Lung (tissue), 12 donors: Measurements from ENCODE around the gene PDZD8. TPM values are rescaled to one million over a fixed set of nuclear protein-coding genes. Genes with fewer than 3 reads are reported as not detected.

Experiments
- ATAC-seq: fragments of 200-7000 bp; cut with Tn5 transposase; one replicate; pipeline ENCODE4 v1.9.1; 2020; ENCODE audit warnings: moderate number of reproducible peaks; ENCODE audit not compliant: insufficient read depth, low FRiP score
- DNase-seq, 3 donors: peaks; one replicate each; pipeline ENCODE4 v3.0.0-alpha.2; 2013 to 2017
- H3K27ac ChIP-seq, 2 donors: one replicate each; pipeline ENCODE4 v1.5.1; 2013; ENCODE audit warnings: mild to moderate bottlenecking in 2 of 2, moderate library complexity in 2 of 2, control low read depth in 1 of 2, inconsistent platforms in 1 of 2, low read depth in 1 of 2, low read length in 1 of 2
- H3K27me3 ChIP-seq, 3 donors: one replicate each; pipeline ENCODE4 v1.5.1; 2013; ENCODE audit warnings: low read length in 2 of 3; ENCODE audit not compliant: control insufficient read depth in 3 of 3, insufficient read depth in 3 of 3
- H3K36me3 ChIP-seq, 4 donors: one replicate each; pipeline ENCODE4 v1.5.1; 2013; ENCODE audit warnings: low read length in 4 of 4, mild to moderate bottlenecking in 1 of 4, moderate library complexity in 1 of 4; ENCODE audit not compliant: control insufficient read depth in 4 of 4, insufficient read depth in 4 of 4
- H3K4me1 ChIP-seq, 5 donors: one replicate each; pipeline ENCODE4 v1.5.1; 2013; ENCODE audit warnings: low read length in 5 of 5, mild to moderate bottlenecking in 2 of 5, moderate library complexity in 1 of 5; ENCODE audit not compliant: control insufficient read depth in 5 of 5, insufficient read depth in 5 of 5
- H3K4me3 ChIP-seq: one replicate; pipeline ENCODE4 v1.5.1; 2013; ENCODE audit warnings: mild to moderate bottlenecking, control low read depth, moderate library complexity
- H3K9ac ChIP-seq, 2 donors: one replicate each; pipeline ENCODE4 v1.5.1; 2013; ENCODE audit warnings: low read length in 2 of 2, control low read depth in 1 of 2; ENCODE audit not compliant: insufficient read depth in 1 of 2
- H3K9me3 ChIP-seq, 4 donors: one replicate each; pipeline ENCODE4 v1.5.1; 2013; ENCODE audit warnings: low read length in 3 of 4, mild to moderate bottlenecking in 1 of 4, moderate library complexity in 1 of 4; ENCODE audit not compliant: control insufficient read depth in 4 of 4, insufficient read depth in 3 of 4
- CTCF ChIP-seq: IDR thresholded peaks from 2 replicates; pipeline ENCODE4 v1.5.1; 2012; ENCODE audit warnings: mild to moderate bottlenecking; ENCODE audit errors: control extremely low read depth, extremely low read depth
- WGBS, 2 donors: extraction: QIAGEN DNeasy Blood & Tissue Kit; methylation state at CpG; one replicate each; pipeline ENCODE4 v1.1.7; 2013; 5-methylcytosine and 5-hydroxymethylcytosine counted together
- polyA plus RNA-seq, 2 donors: library from polyadenylated mRNA; stranded (reverse); fragments of 200-250 nt; gene quantifications; one replicate each; pipeline ENCODE4 v1.2.1, GENCODE V29; 2013
- total RNA-seq, 2 donors: library from RNA; depleted of rRNA in 1 of 2; stranded (reverse); fragments of >200 nt in 1 of 2; gene quantifications; one replicate each; pipeline ENCODE4 v1.2.1, GENCODE V29; 2014 to 2021
- donor health status: control.
- donor health status: control.
- donor health status: Bipolar disorder and iron deficiency.
- donor health status: healthy.
- donor health status: DM: yes; HTN: yes; CAD: no.

The PDZD8 gene
- total and polyA plus RNA-seq, 4 donors: 3.7 to 32.0 (median 19.3) TPM

GRCh38 chr10:117348236-117348635 lies 27.0 kb downstream of the PDZD8 start:
- DNase-seq (no peak), ATAC-seq (no peak)
- Histone ChIP-seq H3K27ac (no peak overlapping the region), H3K9ac (no peak overlapping the region), H3K9me3 (no peaks in the 10 kb centered on the region), H3K4me3 (no peak overlapping the region), H3K4me1 (peaks cover 0 to 7% (median 0%) of the 10 kb centered on the region in 5 donors), H3K36me3 (no peaks in the 10 kb centered on the region), H3K27me3 (no peaks in the 10 kb centered on the region)
- 79 to 83% methylated on average over 5 of the region's 5 CpGs for WGBS, 2 donors
- no peak for TF ChIP-seq CTCF

GRCh38 chr10:117346574-117346973 lies 28.7 kb downstream of the PDZD8 start:
- no peak for ATAC-seq
- 93 to 99% methylated on average over 3 of the region's 3 CpGs for WGBS, 2 donors
- no peak for TF ChIP-seq CTCF

GRCh38 chr10:117345143-117345542 lies 30.1 kb downstream of the PDZD8 start:
- DNase-seq (peak in 1 of 3 donors; percentile 31), ATAC-seq (no peak)
- H3K36me3 ChIP-seq: peaks cover 0 to 2% (median 0%) of the 10 kb centered on the region in 4 donors
- no peak overlapping the region for H3K4me3 ChIP-seq
- TF ChIP-seq CTCF: no peak
- peaks cover 0 to 8% (median 0%) of the 10 kb centered on the region in 5 donors for H3K4me1 ChIP-seq
- H3K9ac ChIP-seq: no peak overlapping the region
- H3K27ac ChIP-seq: no peak overlapping the region
- no peaks in the 10 kb centered on the region for H3K27me3 ChIP-seq
- no peaks in the 10 kb centered on the region for H3K9me3 ChIP-seq

More at GRCh38 chr10:117346574-117346973, 28.7 kb downstream of the PDZD8 start:
- DNase-seq: no peak
- no peak overlapping the region for H3K4me3 ChIP-seq
- H3K27ac ChIP-seq: no peak overlapping the region
- no peaks in the 10 kb centered on the region for H3K36me3 ChIP-seq
- H3K27me3 ChIP-seq: no peaks in the 10 kb centered on the region
- no peaks in the 10 kb centered on the region for H3K9me3 ChIP-seq
- no peak overlapping the region for H3K9ac ChIP-seq
- H3K4me1 ChIP-seq: peaks cover 0 to 8% (median 0%) of the 10 kb centered on the region in 5 donors

- TF ChIP-seq CTCF: no peak
- no peak overlapping the region for H3K9ac ChIP-seq
- no peaks in the 10 kb centered on the region for H3K9me3 ChIP-seq
- H3K27ac ChIP-seq: no peak overlapping the region
- H3K4me3 ChIP-seq: no peak overlapping the region
- peaks cover 0 to 4% (median 0%) of the 10 kb centered on the region in 5 donors for H3K4me1 ChIP-seq
- H3K27me3 ChIP-seq: no peaks in the 10 kb centered on the region
- H3K36me3 ChIP-seq: peaks cover 0 to 3% (median under 1%) of the 10 kb centered on the region in 4 donors
- DNase-seq (peak in 2 of 3 donors; percentile 50 to 60), ATAC-seq (no peak)
- WGBS, 2 donors: 81 to 86% methylated on average over 5 of the region's 5 CpGs
Observed at GRCh38 chr10:117342641-117343040, 32.6 kb downstream of the PDZD8 start.
